ENCODE measurements around the gene RXRG.
A peak's percentile ranks its signal among the peaks of the same experiment; 100 is the strongest.

Gene RXRG

GRCh38 chr1:165407398-165407797, 37.5 kb downstream of the RXRG start:
- no peak for DNase-seq

- peak; percentile 46 for DNase-seq
These were observed 41.0 kb downstream of the RXRG start for GRCh38 chr1:165403835-165404482.

DNA sequence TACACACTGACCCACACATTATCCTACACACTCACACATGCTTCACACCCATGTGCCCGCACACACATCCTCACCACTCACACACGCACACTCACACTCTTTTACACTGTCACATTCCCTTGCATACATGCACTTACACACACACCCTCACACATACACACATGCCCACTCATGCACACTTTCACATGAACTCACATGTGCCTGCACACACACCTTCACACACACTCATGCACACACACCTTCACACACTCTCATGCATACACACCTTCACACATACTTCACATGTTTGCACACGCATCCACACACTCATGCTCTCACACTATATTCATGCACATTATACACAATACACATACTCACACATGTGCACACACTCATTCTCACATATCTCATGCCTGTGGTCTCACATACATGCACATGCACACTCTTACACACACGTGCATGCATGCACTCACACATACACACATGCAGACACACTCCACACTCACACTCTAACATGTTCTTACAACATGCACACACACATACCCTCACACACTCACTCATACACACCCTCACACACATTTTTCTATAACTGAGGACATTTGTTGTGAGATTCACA, 42.3 kb downstream of the RXRG start:
- DNase-seq, result no peak

DNA sequence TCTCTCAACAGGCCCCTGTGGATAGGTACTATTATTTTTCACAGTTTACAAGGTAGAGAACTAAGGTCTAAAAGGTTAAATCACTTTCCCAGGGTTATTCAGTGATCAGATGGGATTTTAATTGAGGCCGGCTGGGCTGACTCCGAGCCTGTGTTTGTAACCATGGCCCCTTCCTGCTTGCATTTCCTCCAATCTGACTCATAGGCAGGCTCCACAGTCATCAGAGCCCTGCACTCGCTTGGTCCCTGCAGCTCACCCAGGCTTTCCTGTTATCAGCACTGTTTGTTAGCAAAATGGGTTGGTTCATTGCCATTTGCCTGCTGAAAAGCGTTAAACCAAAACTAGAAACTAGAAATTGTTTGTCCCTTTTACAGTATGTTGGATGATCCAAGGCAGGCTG, 47.0 kb downstream of the RXRG start:
- DNase-seq, result no peak

DNA sequence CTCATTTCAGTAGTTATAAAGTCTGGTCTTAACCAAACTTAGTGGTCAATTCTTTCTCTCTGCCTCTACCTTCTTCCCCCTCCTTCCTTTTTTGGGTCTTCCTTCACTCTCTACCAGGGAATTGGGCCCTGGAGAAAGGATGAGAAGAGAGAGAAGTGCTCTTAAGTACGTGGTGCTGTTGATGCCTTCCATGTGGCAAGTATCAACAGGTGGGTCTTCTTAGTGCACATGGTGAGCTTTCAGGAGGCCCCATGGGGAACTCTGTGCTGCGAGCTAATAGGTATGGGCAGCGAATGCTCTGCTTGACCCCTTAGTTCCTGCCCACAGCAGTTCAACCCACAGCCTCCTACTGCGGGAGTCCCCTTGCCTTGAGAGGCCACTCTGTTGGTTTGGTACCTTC, 49.0 kb downstream of the RXRG start:
- no peak for DNase-seq

DNA sequence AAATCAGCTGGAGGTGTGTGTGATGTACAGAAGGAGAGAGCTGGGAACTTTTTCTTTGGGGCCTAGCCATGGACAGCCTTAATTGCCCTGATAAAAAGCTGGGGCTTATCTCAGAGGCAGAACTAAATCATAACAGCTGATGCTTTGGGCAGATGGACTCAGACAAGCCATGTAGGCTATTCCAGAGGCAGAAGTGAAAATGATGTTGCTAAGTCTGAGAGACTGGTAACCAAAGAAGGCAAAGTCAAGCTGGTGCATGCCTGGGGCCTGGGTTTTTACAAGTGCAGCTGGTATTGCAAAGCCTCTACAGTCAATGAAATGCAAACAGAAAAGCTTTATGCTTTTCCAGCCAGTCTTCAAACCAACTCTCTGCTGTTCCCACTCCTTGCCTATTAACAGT, 49.4 kb downstream of the RXRG start:
- DNase-seq, result no peak

DNA sequence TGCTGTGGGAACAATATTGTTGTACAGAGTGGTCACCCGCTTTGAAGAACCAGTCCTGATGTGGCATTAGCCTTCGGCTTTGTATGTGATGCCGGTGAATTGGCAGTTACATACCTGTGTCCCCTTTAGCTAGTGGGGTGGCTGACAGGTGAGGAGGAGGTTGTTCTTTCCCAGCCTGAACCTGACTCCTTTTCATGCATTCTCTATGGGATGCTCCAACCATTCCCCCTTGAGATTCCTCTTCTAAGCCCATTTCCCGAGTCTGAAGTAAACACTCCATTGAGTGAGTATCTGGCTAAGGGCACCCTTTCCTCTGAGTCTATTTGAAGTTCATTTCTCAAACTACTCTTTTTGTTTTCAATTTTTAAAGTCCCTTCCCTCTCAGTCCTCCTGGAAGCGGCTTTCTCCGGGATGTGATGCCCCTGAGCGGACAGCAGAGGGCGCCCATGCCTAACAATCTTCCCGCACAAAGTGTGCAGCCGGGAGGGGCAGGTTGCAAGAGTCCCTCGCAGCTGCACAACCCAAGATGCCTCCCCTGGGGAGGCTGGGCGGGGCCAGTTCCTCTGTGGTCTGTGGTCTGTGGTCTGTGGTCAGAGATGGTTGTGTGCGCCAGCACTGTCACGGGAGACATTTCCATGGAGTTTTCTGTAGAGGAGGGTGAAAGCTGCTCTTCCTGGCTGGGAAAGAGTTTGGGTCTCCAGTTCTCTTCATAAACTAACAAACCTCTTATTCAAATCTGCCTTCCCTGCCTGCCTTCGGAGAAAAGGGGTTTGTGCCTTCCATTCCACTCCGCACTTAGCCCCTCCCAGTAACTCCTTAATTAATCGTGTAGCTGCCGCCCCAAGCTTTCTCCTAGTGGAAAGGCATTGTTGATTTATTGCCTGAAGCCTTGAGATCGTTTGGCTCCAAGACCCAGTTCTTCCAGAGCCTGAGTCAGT, 52.0 kb downstream of the RXRG start:
- peak; percentile 67 for DNase-seq

DNA sequence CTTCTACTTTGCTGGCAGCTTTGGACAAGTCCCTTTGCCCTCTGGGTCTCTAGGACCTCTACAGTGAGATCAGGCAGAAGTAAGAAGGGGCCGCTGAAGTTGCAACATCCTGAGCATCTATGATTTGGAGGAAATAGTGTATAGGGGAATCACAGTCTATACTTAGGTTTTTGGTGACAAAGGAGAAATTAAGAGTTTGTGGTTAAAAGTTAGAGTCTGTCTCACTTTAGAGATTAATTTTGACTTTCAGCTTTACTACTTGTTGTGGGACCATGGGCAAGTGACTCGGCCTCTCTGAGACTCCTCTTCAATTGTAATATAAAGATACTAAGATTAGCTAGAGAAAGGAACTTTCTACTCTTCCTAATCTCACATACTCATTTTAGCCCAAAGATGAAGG, 55.3 kb downstream of the RXRG start:
- no peak for DNase-seq

DNA sequence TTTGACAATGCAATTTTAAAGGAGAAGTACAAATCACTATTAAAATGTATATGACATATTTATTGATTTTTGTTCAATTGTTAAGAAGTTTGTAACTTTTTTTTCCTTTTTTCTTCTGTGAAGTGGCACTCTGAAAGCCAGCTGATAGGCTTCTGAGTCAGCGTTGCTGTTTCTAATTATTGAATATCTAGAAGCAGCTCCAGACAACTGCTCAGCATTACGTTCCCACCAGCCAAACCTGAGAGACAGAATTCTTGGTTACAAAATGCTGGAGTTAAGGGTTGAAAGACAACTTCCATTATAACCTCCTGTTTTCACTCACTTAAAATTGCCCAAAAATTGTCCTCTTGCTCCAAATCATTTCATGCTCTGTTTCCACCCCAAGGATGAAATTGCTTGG, 57.0 kb downstream of the RXRG start:
- no peak for DNase-seq

DNA sequence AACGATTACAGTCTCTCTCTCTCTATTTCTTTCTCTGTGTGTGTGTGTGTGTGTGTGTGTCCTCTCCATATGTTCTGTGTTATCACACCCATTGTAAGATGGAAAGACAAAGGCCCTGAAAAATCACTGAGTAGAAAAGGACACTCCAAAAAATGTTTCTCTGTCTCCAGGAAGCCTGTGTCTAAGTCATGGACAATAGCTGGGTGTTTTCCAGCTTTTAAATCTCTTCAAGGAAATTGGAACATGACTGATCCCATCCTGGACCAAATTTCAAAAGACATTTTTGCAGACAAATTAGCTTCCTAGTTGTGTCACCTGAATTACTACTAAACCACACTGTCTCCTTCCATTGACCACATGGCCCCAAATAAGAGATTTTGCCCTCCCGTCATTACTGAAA, 57.4 kb downstream of the RXRG start:
- no peak for DNase-seq

GRCh38 chr1:165383599-165384405, 61.1 kb downstream of the RXRG start:
- DNase-seq, result no peak

GRCh38 chr1:165383067-165383466, 61.9 kb downstream of the RXRG start:
- DNase-seq, result no peak

DNA sequence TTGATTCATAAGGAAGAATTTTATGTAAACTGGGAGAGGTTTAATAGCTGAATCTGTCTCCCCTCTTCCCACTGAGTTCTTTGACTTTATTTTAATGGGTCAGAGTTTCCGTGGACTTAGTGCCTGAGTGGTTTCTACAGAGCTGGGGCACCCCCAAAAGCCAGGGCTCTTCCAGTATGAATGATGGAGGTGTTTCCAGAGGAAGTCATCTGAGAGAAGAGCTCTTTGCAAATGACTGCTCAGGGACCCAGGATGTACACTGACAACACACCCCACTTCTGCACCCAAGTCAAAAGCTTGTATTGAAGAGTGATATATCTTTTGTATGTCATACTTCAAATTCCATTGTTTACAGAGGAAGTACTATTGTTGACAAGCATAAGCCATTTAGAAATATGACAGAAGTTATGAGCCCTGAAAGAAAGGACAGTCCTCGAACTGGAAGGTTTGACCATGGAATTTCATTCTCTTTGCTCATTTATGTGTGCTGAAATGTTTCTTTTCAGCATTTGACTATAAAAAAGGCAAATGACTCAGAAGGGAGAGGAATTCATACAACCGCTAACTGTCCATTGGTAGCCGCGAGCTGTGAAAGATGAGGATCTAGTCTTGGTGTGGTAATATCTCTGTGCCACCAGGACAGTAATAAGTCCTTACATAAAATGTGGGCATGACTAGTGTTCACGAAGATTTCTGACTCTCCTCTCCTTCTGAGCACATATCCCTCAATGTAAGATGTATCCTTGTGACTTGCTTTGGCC, 63.0 kb downstream of the RXRG start:
- no peak for DNase-seq

GRCh38 chr1:165376811-165377311, 68.1 kb downstream of the RXRG start:
- no peak for DNase-seq

- no peak for DNase-seq
These were observed 68.7 kb downstream of the RXRG start for GRCh38 chr1:165376041-165376810.

DNA sequence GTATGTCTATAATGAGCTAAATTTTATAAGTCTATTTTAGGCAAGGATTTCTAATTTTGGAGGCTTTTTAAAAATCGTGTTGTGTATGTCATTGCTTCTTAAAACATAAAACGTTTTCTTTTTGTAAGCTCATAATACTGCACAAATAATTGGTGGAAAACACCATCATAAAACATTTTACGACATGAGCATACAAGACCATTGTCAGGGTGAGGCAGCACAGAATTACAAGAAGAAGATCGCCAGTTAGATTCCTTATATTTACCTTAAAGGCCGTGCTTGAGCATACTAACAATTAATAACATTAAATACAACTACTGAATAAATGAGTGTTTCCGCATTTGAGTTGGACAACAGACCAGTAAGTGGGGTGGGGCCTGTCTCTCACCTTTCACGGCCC, 69.3 kb downstream of the RXRG start:
- no peak for DNase-seq

- DNase-seq, result no peak
These were observed 73.2 kb downstream of the RXRG start for GRCh38 chr1:165371588-165372225.

- DNase-seq, result no peak
These were observed 75.6 kb downstream of the RXRG start for GRCh38 chr1:165369255-165369848.

GRCh38 chr1:165367375-165367993, 77.4 kb downstream of the RXRG start:
- DNase-seq, result peak; percentile 69

- no peak for DNase-seq
These were observed 79.6 kb downstream of the RXRG start for GRCh38 chr1:165365341-165365740.
